Karpas-422 (cell line): ENCODE data around the gene KCNQ1. TPM values are rescaled to one million over a fixed set of nuclear protein-coding genes. Genes with fewer than 3 reads are reported as not detected.

Experiments
- DNase-seq: peaks from one replicate; pipeline ENCODE4 v3.0.0-alpha.2; 2015
- H2AFZ ChIP-seq: fragments of 200-600 bp; sonication (generic); 2 replicates; pipeline ENCODE4 v1.6.1; 2014; ENCODE audit warnings: antibody characterized with exemption, low read length, mixed read lengths
- H3K27ac ChIP-seq: fragments of 200-600 bp; sonication (generic); 2 replicates; pipeline ENCODE4 v1.5.1; 2014; ENCODE audit warnings: mild to moderate bottlenecking, low read length, moderate library complexity
- H3K27me3 ChIP-seq: fragments of 200-600 bp; sonication (generic); 2 replicates; pipeline ENCODE4 v1.6.1; 2014; ENCODE audit warnings: low read length, mixed read lengths
- H3K36me3 ChIP-seq: fragments of 200-600 bp; sonication (generic); 2 replicates; pipeline ENCODE4 v1.6.1; 2014; ENCODE audit warnings: low read length, mixed read lengths; ENCODE audit not compliant: insufficient read depth
- H3K4me1 ChIP-seq: fragments of 200-600 bp; sonication (generic); 2 replicates; pipeline ENCODE4 v1.6.1; 2014; ENCODE audit warnings: mild to moderate bottlenecking, low read length, mixed read lengths
- H3K4me2 ChIP-seq: fragments of 200-600 bp; sonication (generic); 2 replicates; pipeline ENCODE4 v1.6.1; 2014; ENCODE audit warnings: low read length, low read depth, mild to moderate bottlenecking; ENCODE audit not compliant: poor library complexity, severe bottlenecking
- H3K4me3 ChIP-seq: fragments of 200-600 bp; sonication (generic); 2 replicates; pipeline ENCODE4 v1.5.1; 2014; ENCODE audit warnings: mild to moderate bottlenecking, antibody characterized with exemption, low read length, mixed read lengths
- H3K79me2 ChIP-seq: fragments of 200-600 bp; sonication (generic); 2 replicates; pipeline ENCODE4 v1.6.1; 2014; ENCODE audit warnings: mild to moderate bottlenecking, low read length, mixed read lengths
- H3K9ac ChIP-seq: fragments of 200-600 bp; sonication (generic); 2 replicates; pipeline ENCODE4 v1.6.0; 2014; ENCODE audit warnings: low read length
- H3K9me2 ChIP-seq: fragments of 200-600 bp; sonication (generic), shearing (Covaris generic); replicated peaks from 2 replicates; pipeline ENCODE4 v1.6.0; 2014; ENCODE audit warnings: mild to moderate bottlenecking, low read length, moderate library complexity; ENCODE audit not compliant: insufficient read depth
- H3K9me3 ChIP-seq: fragments of 300-700, 200-600 bp; sonication (generic); 2 replicates; pipeline ENCODE4 v1.6.1; 2014; ENCODE audit warnings: low read length, mixed read lengths
- H4K20me1 ChIP-seq: fragments of 200-600 bp; sonication (generic); 2 replicates; pipeline ENCODE4 v1.6.1; 2014; ENCODE audit warnings: mild to moderate bottlenecking, antibody characterized with exemption, low read length, low read depth; ENCODE audit not compliant: insufficient read depth
- total RNA-seq: library from RNA; depleted of rRNA; stranded (reverse); fragments of >200 nt; shearing (Covaris generic); gene quantifications from 2 replicates; pipeline ENCODE4 v1.2.3, GENCODE V29; 2014; ENCODE audit warnings: low replicate concordance

The KCNQ1 gene
- total RNA-seq, 1 experiment from 2014 or later: not detected

GRCh38 chr11:2471804-2472096 is 26.9 kb downstream of the KCNQ1 start:
- Histone ChIP-seq H3K9me3 (no peaks in the 10 kb centered on the region), H3K9me2 (no peaks in the 10 kb centered on the region), H3K4me1 (no peaks in the 10 kb centered on the region), H3K27ac (no peak overlapping the region), H3K4me3 (no peak overlapping the region), H4K20me1 (no peaks in the 10 kb centered on the region), H3K4me2 (no peak overlapping the region), H3K9ac (no peak overlapping the region), H3K36me3 (no peaks in the 10 kb centered on the region), H3K79me2 (no peaks in the 10 kb centered on the region), H2AFZ (no peak overlapping the region), H3K27me3 (no peaks in the 10 kb centered on the region)
- DNase-seq: no peak

GRCh38 chr11:2472428-2473186 is 27.8 kb downstream of the KCNQ1 start:
- H3K9me2 ChIP-seq: no peaks in the 10 kb centered on the region
- H4K20me1 ChIP-seq: no peaks in the 10 kb centered on the region
- no peak overlapping the region for H3K27ac ChIP-seq
- H3K4me3 ChIP-seq: no peak overlapping the region
- no peak overlapping the region for H2AFZ ChIP-seq
- no peaks in the 10 kb centered on the region for H3K9me3 ChIP-seq
- H3K4me2 ChIP-seq: no peak overlapping the region
- no peaks in the 10 kb centered on the region for H3K36me3 ChIP-seq
- H3K79me2 ChIP-seq: no peaks in the 10 kb centered on the region
- H3K9ac ChIP-seq: no peak overlapping the region
- H3K27me3 ChIP-seq: no peaks in the 10 kb centered on the region
- DNase-seq: no peak
- no peaks in the 10 kb centered on the region for H3K4me1 ChIP-seq

- Histone ChIP-seq H3K27me3 (no peaks in the 10 kb centered on the region), H3K27ac (no peak overlapping the region), H3K9ac (no peak overlapping the region), H2AFZ (no peak overlapping the region), H3K9me2 (no peaks in the 10 kb centered on the region), H3K79me2 (no peaks in the 10 kb centered on the region), H4K20me1 (no peaks in the 10 kb centered on the region), H3K9me3 (no peaks in the 10 kb centered on the region), H3K4me1 (no peaks in the 10 kb centered on the region), H3K4me2 (no peak overlapping the region), H3K36me3 (no peaks in the 10 kb centered on the region), H3K4me3 (no peak overlapping the region)
- DNase-seq: no peak
Observed at GRCh38 chr11:2473361-2474058, 28.7 kb downstream of the KCNQ1 start.

- no peaks in the 10 kb centered on the region for H4K20me1 ChIP-seq
- H3K9ac ChIP-seq: no peak overlapping the region
- H3K36me3 ChIP-seq: no peaks in the 10 kb centered on the region
- no peak overlapping the region for H2AFZ ChIP-seq
- no peak overlapping the region for H3K4me2 ChIP-seq
- no peaks in the 10 kb centered on the region for H3K27me3 ChIP-seq
- H3K9me3 ChIP-seq: no peaks in the 10 kb centered on the region; the same call in 1 of the 2 replicates
- H3K4me1 ChIP-seq: no peaks in the 10 kb centered on the region
- H3K4me3 ChIP-seq: no peak overlapping the region
- no peak for DNase-seq
- H3K79me2 ChIP-seq: no peaks in the 10 kb centered on the region
- H3K27ac ChIP-seq: no peak overlapping the region
- H3K9me2 ChIP-seq: no peaks in the 10 kb centered on the region
Observed at GRCh38 chr11:2474059-2474901, 29.5 kb downstream of the KCNQ1 start.

GRCh38 chr11:2475136-2475918 is 30.5 kb downstream of the KCNQ1 start:
- Histone ChIP-seq H3K4me1 (no peaks in the 10 kb centered on the region), H3K9me2 (no peaks in the 10 kb centered on the region), H3K27me3 (no peaks in the 10 kb centered on the region), H3K4me2 (no peak overlapping the region), H2AFZ (no peak overlapping the region), H3K79me2 (no peaks in the 10 kb centered on the region), H3K27ac (no peak overlapping the region), H3K36me3 (no peaks in the 10 kb centered on the region), H3K9ac (no peak overlapping the region), H3K4me3 (no peak overlapping the region), H4K20me1 (no peaks in the 10 kb centered on the region), H3K9me3 (no peaks in the 10 kb centered on the region; the same call in 1 of the 2 replicates)
- no peak for DNase-seq

- no peaks in the 10 kb centered on the region for H4K20me1 ChIP-seq
Observed at GRCh38 chr11:2477254-2477653, 32.4 kb downstream of the KCNQ1 start.

GRCh38 chr11:2477936-2478335 is 33.1 kb downstream of the KCNQ1 start:
- Histone ChIP-seq H3K79me2 (no peaks in the 10 kb centered on the region), H3K4me3 (no peak overlapping the region), H3K9me2 (no peaks in the 10 kb centered on the region), H4K20me1 (no peaks in the 10 kb centered on the region), H3K4me1 (no peaks in the 10 kb centered on the region), H2AFZ (no peak overlapping the region), H3K27ac (no peak overlapping the region), H3K36me3 (no peaks in the 10 kb centered on the region), H3K9ac (no peak overlapping the region), H3K4me2 (no peak overlapping the region), H3K27me3 (no peaks in the 10 kb centered on the region), H3K9me3 (no peaks in the 10 kb centered on the region; the same call in 1 of the 2 replicates)
- no peak for DNase-seq

More at GRCh38 chr11:2477254-2477653, 32.4 kb downstream of the KCNQ1 start:
- Histone ChIP-seq H3K9me3 (no peaks in the 10 kb centered on the region; the same call in 1 of the 2 replicates), H3K9me2 (no peaks in the 10 kb centered on the region), H3K4me2 (no peak overlapping the region), H3K27me3 (no peaks in the 10 kb centered on the region), H3K36me3 (no peaks in the 10 kb centered on the region), H3K27ac (no peak overlapping the region), H3K4me1 (no peaks in the 10 kb centered on the region), H2AFZ (no peak overlapping the region), H3K4me3 (no peak overlapping the region), H3K79me2 (no peaks in the 10 kb centered on the region), H3K9ac (no peak overlapping the region)
- no peak for DNase-seq
